Measurements from ENCODE around the gene WDFY2.
A peak's percentile ranks its signal among the peaks of the same experiment; 100 is the strongest.
"Not testable (repeated sequence)": the region's sequence is repeated elsewhere in the genome, so short reads cannot be mapped to it uniquely, and the experiment has no call there.

The WDFY2 gene

DNA sequence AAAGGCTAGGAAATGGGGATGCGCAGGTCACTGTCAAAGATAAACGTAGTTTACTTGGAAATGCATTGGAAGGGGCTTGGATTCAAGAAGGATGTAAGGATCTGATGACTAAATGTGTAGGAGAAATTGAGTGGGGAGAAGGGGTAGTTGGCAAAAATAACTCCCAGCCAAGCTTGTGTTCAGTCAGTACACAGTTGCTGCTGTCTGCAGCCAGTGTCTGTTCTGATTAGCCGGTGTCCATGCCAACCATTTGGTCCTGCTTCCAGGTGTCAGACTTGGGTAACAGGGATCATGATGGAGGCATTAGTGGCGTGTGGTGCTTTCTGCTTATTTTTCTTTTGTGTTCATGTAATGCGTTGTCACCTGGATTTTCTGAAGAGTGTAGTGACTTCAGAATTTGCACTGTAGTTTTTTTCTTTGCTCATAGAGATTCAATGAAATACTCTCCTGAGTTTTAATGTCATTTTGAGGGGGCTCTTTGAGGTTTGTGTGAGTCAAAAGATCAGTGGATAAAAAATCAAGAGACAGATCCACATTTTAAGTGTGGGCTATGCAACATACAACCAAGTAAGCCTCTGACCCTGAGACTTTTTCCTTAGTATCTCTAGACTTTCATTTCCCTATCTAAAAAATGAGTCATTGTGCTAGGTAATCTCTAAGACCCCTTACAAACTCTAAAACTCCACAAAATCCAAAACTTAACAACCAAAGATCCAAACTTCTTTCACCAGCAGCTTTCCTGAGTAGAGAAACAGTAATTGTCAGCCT lies 103.9 kb downstream of the WDFY2 start:
- Histone ChIP-seq H3K27me3 (no peaks in the 10 kb centered on the region), H3K4me3 (no peak overlapping the region), H3K36me3 (no peaks in the 10 kb centered on the region), H3K27ac (no peak overlapping the region), H3K4me1 (no peaks in the 10 kb centered on the region), H3K9me3 (no peaks in the 10 kb centered on the region)
- TF ChIP-seq, protein P1, sequence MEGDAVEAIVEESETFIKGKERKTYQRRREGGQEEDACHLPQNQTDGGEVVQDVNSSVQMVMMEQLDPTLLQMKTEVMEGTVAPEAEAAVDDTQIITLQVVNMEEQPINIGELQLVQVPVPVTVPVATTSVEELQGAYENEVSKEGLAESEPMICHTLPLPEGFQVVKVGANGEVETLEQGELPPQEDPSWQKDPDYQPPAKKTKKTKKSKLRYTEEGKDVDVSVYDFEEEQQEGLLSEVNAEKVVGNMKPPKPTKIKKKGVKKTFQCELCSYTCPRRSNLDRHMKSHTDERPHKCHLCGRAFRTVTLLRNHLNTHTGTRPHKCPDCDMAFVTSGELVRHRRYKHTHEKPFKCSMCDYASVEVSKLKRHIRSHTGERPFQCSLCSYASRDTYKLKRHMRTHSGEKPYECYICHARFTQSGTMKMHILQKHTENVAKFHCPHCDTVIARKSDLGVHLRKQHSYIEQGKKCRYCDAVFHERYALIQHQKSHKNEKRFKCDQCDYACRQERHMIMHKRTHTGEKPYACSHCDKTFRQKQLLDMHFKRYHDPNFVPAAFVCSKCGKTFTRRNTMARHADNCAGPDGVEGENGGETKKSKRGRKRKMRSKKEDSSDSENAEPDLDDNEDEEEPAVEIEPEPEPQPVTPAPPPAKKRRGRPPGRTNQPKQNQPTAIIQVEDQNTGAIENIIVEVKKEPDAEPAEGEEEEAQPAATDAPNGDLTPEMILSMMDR (IDR thresholded peaks at IDR 0.05), result no peak
- intact Hi-C loops (cut with DNase I; ENCODE audit: low total_unique reads), result no loop called here
- no peak for DNase-seq

DNA sequence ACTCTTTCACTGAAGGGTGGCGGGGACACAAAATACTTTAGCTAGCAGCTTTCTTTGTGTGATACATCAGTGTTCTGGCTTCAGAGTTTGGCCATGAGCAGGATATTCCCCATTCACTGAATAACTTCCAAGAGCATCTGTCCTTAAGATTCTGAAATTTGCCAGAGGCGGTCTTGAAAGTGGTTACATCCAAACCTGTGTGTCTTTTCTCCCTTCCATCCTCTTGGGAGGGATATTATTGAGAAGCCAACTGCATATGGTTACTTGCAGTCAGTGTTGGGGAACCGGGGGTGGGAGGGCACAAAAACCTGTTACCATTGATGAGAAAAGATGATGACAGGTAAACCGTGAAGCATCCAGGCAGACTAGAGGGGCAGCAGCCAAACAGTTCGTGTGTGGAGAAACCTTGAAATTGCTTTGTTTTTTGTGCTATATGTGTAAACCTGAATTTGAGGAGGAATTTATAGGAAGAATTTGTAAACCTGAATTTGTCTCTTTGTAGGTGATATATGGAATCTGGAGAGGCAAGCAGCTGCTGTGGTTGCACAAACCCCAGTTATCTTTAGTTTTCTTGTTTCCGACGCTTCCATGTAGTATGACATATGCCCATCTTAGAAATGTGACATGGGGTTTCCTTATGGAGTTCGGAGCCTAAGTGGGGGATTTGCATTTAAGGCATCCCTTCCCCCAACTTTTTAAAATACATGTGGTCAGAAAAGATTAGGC lies 104.8 kb downstream of the WDFY2 start:
- no peak for DNase-seq
- no peak overlapping the region for H3K27ac ChIP-seq
- no peaks in the 10 kb centered on the region for H3K4me1 ChIP-seq
- no peaks in the 10 kb centered on the region for H3K36me3 ChIP-seq
- no peak overlapping the region for H3K4me3 ChIP-seq
- H3K9me3 ChIP-seq, result no peaks in the 10 kb centered on the region
- TF ChIP-seq, protein P1 (IDR thresholded peaks at IDR 0.05), result no peak
- no peaks in the 10 kb centered on the region for H3K27me3 ChIP-seq
- intact Hi-C loops (cut with DNase I; ENCODE audit: low total_unique reads), result no loop called here

DNA sequence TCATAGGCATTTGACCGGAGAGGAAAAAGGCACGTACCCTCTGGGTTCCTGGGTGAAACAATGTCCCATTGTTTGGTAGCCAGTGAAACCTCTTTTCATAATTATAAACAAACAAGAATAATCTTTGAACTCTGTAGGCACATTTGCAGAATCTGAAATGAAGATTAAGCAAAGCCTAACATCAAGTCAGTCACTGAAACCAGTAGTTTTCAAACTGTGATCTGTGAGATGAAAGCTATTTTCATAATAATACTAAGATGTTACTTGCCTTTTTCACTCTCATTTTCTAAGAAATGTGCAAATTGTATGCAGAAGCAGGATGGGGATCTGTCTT lies 105.4 kb downstream of the WDFY2 start:
- Histone ChIP-seq H3K9me3 (no peaks in the 10 kb centered on the region), H3K27ac (no peak overlapping the region), H3K27me3 (no peaks in the 10 kb centered on the region), H3K4me1 (no peaks in the 10 kb centered on the region), H3K4me3 (no peak overlapping the region), H3K36me3 (no peaks in the 10 kb centered on the region)
- intact Hi-C loops (cut with DNase I; ENCODE audit: low total_unique reads), result no loop called here
- TF ChIP-seq, protein P1 (IDR thresholded peaks at IDR 0.05), result no peak
- no peak for DNase-seq

DNA sequence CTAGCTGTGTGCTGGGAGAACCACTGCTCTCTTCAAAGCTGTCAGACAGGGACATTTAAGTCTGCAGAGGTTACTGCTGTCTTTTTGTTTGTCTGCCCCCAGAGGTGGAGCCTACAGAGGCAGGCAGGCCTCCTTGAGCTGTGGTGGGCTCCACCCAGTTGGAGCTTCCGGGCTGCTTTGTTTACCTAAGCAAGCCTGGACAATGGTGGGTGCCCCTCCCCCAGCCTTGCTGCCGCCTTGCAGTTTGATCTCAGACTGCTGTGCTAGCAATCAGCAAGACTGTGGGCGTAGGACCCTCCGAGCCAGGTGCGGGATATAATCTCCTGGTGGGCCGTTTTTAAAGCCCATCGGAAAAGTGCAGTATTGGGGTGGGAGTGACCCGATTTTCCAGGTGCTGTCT lies 111.4 kb downstream of the WDFY2 start:
- Histone ChIP-seq H3K4me1 (peaks cover 0 to 38% (median 4%) of the 10 kb centered on the region in 4 donors), H3K27ac (peak overlapping the region in 1 of 2 donors; percentile 74)
- H3K4me3 ChIP-seq; H3K9me3 ChIP-seq; H3K27me3 ChIP-seq; H3K36me3 ChIP-seq; intact Hi-C loops (cut with DNase I; ENCODE audit: low total_unique reads); DNase-seq: not testable (repeated sequence)

DNA sequence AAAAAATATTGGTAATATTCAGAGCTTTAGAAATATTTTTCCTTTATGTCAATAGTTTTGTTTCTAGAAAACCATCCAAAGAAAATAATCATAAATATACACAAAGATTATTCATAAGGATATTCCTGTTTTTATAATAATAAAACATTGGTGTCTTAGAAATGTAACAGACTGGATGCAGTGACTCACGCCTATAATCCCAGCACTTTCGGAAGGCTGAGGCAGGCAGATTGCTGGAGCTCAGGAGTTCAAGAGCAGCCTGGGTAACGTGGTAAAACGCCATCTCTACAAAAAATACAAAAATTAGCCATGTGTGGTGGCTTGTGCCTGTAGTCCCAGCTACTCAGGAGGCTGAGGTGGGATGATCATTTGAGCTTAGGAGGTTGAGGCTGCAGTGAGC lies 112.9 kb downstream of the WDFY2 start:
- intact Hi-C loops (cut with DNase I; ENCODE audit: low total_unique reads), result no loop called here
- no peaks in the 10 kb centered on the region for H3K36me3 ChIP-seq

DNA sequence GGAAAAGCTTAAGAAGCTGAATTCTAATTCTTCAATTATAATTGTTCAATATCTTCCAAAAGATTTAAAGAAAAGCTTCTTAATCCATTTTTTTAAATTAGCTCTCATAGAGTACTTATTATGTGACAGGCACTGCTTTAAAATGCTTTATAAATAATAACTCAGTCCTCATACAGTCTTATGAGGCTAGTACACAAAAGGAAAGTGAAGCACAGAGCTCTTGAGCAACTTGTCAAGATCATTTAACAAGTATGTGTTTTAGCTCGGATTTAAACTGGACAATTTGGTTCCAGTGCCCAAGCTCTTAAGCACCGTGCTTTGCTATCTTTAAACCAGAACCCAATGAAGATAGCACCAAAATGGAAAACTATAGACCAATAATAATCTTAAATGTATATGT lies 113.6 kb downstream of the WDFY2 start:
- Histone ChIP-seq H3K4me3 (no peak overlapping the region), H3K36me3 (no peaks in the 10 kb centered on the region), H3K27me3 (no peaks in the 10 kb centered on the region), H3K4me1 (peaks cover 0 to 38% (median 4%) of the 10 kb centered on the region in 4 donors), H3K9me3 (no peaks in the 10 kb centered on the region), H3K27ac (peak overlapping the region; percentile 47 to 74)
- TF ChIP-seq, protein P1 (IDR thresholded peaks at IDR 0.05), result no peak
- no peak for DNase-seq
- intact Hi-C loops (cut with DNase I; ENCODE audit: low total_unique reads), result no loop called here

More for the DNA sequence above, 112.9 kb downstream of the WDFY2 start:
- no peaks in the 10 kb centered on the region for H3K9me3 ChIP-seq
- TF ChIP-seq, protein P1 (IDR thresholded peaks at IDR 0.05), result no peak
- H3K27me3 ChIP-seq, result no peaks in the 10 kb centered on the region
- H3K4me3 ChIP-seq, result no peak overlapping the region
- peak overlapping the region; percentile 47 to 74 for H3K27ac ChIP-seq
- H3K4me1 ChIP-seq, result peaks cover 0 to 38% (median 4%) of the 10 kb centered on the region in 4 donors
- no peak for DNase-seq

Measured in tibial artery (tissue), 4 donors.